Activated B cell treated with CpG ODN at 0.5 μM for 24 hours (primary cell): ENCODE results near the gene SULT1A1. TPM values are rescaled to one million over a fixed set of nuclear protein-coding genes. Genes with fewer than 3 reads are reported as not detected.
"Not testable (repeated sequence)": the region's sequence is repeated elsewhere in the genome, so short reads cannot be mapped to it uniquely, and the experiment has no call there.

ENCODE experiments used
- ATAC-seq: fragments of 200-7000 bp; cut with Tn5 transposase; one replicate; pipeline ENCODE4 v1.10.0; 2021; ENCODE audit warnings: low read depth, mild to moderate bottlenecking, moderate library complexity
- CTCF ChIA-PET: fragments of 350-600 bp; sonication (Branson Sonifier 250); formaldehyde crosslinking; loops from one replicate; lab custom pipeline; 2021; ENCODE audit warnings: antibody characterized with exemption; lab: Charles Lee
- POLR2A ChIA-PET: fragments of 350-600 bp; sonication (Branson Sonifier 250); formaldehyde crosslinking; loops from one replicate; lab custom pipeline; 2021; ENCODE audit warnings: antibody characterized with exemption; lab: Charles Lee
- DNase-seq: peaks from one replicate; pipeline ENCODE4 v3.0.0; 2022
- H3K27ac Mint-ChIP-seq: one replicate; pipeline ENCODE4 v1.8.0; 2020; ENCODE audit warnings: mixed read lengths
- H3K27me3 Mint-ChIP-seq: one replicate; pipeline ENCODE4 v1.8.0; 2021; ENCODE audit warnings: mixed read lengths
- H3K36me3 Mint-ChIP-seq: one replicate; pipeline ENCODE4 v1.8.0; 2021; ENCODE audit warnings: low read depth, mixed read lengths
- H3K4me1 Mint-ChIP-seq: one replicate; pipeline ENCODE4 v1.8.0; 2021; ENCODE audit warnings: mixed read lengths
- H3K4me3 Mint-ChIP-seq: one replicate; pipeline ENCODE4 v1.8.0; 2020; ENCODE audit warnings: mild to moderate bottlenecking, mixed read lengths
- H3K9me3 Mint-ChIP-seq: one replicate; pipeline ENCODE4 v1.8.0; 2020; ENCODE audit warnings: mixed read lengths
- CTCF ChIP-seq: fragments of 200-600 bp; IDR thresholded peaks from one replicate; pipeline ENCODE4 v1.8.0; 2022; ENCODE audit warnings: antibody characterized with exemption, mild to moderate bottlenecking
- intact Hi-C: fragments of 100-400 bp; cut with micrococcal nuclease; formaldehyde crosslinking; loops from one replicate; pipeline ENCODE4 v1.15.1; 2024
- total RNA-seq: library from RNA; stranded (reverse); gene quantifications from 2 replicates; pipeline ENCODE4 v1.2.3, GENCODE V29; 2022

The SULT1A1 gene
- total RNA-seq, 1 donor from 2014 or later: 3.3 TPM

- intact Hi-C loops, H3K9me3 Mint-ChIP-seq, H3K27ac Mint-ChIP-seq, H3K4me1 Mint-ChIP-seq, H3K36me3 Mint-ChIP-seq, H3K27me3 Mint-ChIP-seq, H3K4me3 Mint-ChIP-seq, POLR2A ChIA-PET, DNase-seq, CTCF ChIA-PET: not testable (repeated sequence)
- ATAC-seq: peak; percentile 79
These were observed 2.8 kb upstream of the SULT1A1 start for GRCh38 chr16:28612359-28613280.

- ATAC-seq (no peak), DNase-seq (no peak)
- H3K27me3 Mint-ChIP-seq: no peaks in the 10 kb centered on the region
- H3K36me3 Mint-ChIP-seq: no peaks in the 10 kb centered on the region
- ChIA-PET CTCF (no interaction called here), POLR2A (interaction anchor here (0.6 kb wide), 1 partner anchor 92 kb away, joined by 3 read pairs; no protein-coding TSS in a partner anchor)
- no peak overlapping the region for H3K27ac Mint-ChIP-seq
- TF ChIP-seq CTCF: no peak
- H3K9me3 Mint-ChIP-seq: no peaks in the 10 kb centered on the region
- intact Hi-C loops: no loop called here
- H3K4me1 Mint-ChIP-seq: no peaks in the 10 kb centered on the region
- H3K4me3 Mint-ChIP-seq: no peak overlapping the region
These were observed 849 bp upstream of the SULT1A1 start for GRCh38 chr16:28610595-28611191.

- H3K36me3 Mint-ChIP-seq, H3K4me3 Mint-ChIP-seq, CTCF ChIA-PET, H3K9me3 Mint-ChIP-seq, ATAC-seq, H3K4me1 Mint-ChIP-seq, POLR2A ChIA-PET, intact Hi-C loops, DNase-seq, H3K27me3 Mint-ChIP-seq, H3K27ac Mint-ChIP-seq: not testable (repeated sequence)
These were observed 812 bp downstream of the SULT1A1 start for GRCh38 chr16:28608867-28609596.

- H3K27ac Mint-ChIP-seq, H3K4me1 Mint-ChIP-seq, DNase-seq, H3K27me3 Mint-ChIP-seq, H3K4me3 Mint-ChIP-seq, H3K36me3 Mint-ChIP-seq, H3K9me3 Mint-ChIP-seq, CTCF ChIA-PET, intact Hi-C loops, POLR2A ChIA-PET, ATAC-seq: not testable (repeated sequence)
These were observed 1.4 kb downstream of the SULT1A1 start for GRCh38 chr16:28608496-28608808.

- H3K9me3 Mint-ChIP-seq, H3K27ac Mint-ChIP-seq, intact Hi-C loops, ATAC-seq, POLR2A ChIA-PET, CTCF ChIA-PET, H3K36me3 Mint-ChIP-seq, DNase-seq, H3K4me3 Mint-ChIP-seq, H3K4me1 Mint-ChIP-seq, H3K27me3 Mint-ChIP-seq: not testable (repeated sequence)
These were observed 2.0 kb downstream of the SULT1A1 start for GRCh38 chr16:28607681-28608495.

- no peaks in the 10 kb centered on the region for H3K4me1 Mint-ChIP-seq
- H3K9me3 Mint-ChIP-seq: no peaks in the 10 kb centered on the region
- DNase-seq (no peak), ATAC-seq (no peak)
- H3K27me3 Mint-ChIP-seq: no peaks in the 10 kb centered on the region
- POLR2A ChIA-PET: no interaction called here
- intact Hi-C loops: no loop called here
- TF ChIP-seq CTCF: no peak
- no peak overlapping the region for H3K27ac Mint-ChIP-seq
- H3K4me3 Mint-ChIP-seq: no peak overlapping the region
- no peaks in the 10 kb centered on the region for H3K36me3 Mint-ChIP-seq
- CTCF ChIA-PET: no interaction called here
These were observed 2.7 kb downstream of the SULT1A1 start for GRCh38 chr16:28607116-28607623.
